Globus pallidus (tissue), 1 donor: ENCODE measurements around the gene CLEC2D.
"Not testable (repeated sequence)": the region's sequence is repeated elsewhere in the genome, so short reads cannot be mapped to it uniquely, and the experiment has no call there.

ENCODE experiments used
- DNase-seq: peaks from one replicate; pipeline ENCODE4 v3.0.0-alpha.2; 2015; ENCODE audit warnings: low spot score

The CLEC2D gene

GRCh38 chr12:9660046-9660445 lies 9.5 kb upstream of the CLEC2D start:
- no peak for DNase-seq

- no peak for DNase-seq
Measured at GRCh38 chr12:9661720-9662119, 7.8 kb upstream of the CLEC2D start.

DNA sequence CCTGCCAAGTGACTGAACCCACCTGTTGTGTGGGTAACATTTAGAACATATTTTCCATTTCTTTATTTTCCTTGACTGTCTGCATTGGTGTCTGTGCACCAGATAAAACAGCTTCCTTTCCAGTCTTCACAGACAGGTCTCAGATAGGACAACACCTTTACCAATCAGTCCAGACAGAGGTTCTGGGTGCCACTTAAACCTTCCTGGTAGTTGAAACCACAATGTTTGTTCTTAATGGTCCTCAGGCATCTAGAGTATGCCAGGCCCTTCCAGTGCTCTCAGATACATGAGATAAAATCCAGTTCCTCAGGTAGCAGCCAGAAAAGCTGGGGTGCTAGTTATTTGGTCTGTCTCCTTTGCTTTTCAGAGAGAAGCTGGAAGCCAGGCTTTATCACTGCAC lies 7.0 kb upstream of the CLEC2D start:
- no peak for DNase-seq

- DNase-seq = no peak
Measured at GRCh38 chr12:9667403-9668160, 1.9 kb upstream of the CLEC2D start.

DNA sequence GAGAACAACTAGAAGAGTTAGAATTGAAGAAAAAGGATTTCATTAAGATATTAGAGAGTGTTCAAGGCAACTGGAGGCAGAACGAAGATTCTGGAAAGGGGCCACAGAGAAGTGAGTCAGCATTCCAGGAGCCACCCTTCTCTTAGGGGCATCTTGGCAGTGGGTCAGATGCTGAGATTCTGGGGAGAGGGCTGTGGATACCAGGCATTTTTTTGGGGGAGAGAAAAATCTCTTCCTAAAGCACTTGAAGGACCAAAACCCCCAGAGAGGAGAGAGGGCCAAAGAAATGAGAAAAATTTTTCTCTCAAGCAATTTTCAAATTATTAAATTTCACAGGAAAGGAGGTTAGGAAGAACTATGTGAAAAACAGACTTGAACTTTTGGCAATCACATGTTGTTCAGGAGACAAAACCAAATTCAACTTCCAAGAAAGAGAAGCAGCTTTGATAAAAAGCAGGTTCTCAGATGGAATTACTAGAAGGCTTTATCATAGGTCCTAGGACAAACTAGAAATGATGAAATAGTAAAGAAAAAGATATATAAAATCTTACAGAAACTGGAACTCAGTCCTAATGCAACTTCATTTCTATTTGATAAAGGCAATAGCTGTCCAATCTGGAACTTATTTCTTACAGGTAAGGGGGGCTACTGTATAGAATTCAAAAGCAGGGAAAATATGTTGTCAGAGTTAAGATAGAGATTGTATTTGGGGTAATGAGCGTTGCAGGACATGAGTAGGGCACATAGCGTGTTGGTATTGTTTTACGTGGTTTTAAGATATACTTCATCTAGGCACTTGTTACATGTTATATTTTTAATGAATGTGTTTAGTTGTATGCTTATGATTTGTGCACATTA lies 1.1 kb upstream of the CLEC2D start:
- no peak for DNase-seq

DNA sequence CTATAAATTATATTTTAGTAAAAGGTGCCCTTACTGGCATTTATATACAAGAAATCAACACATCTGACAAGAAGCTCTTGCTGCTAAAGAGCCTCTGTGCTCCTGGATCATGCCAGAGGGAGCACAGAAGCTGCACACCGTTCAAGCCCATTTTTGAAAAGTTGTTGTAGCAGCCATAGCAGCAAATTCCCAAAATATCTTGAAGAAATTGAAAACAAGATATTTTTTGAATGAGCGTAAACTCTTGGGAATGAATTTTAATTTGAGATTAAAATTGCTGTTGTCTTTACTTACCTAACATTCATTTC lies 540 bp upstream of the CLEC2D start:
- no peak for DNase-seq

DNA sequence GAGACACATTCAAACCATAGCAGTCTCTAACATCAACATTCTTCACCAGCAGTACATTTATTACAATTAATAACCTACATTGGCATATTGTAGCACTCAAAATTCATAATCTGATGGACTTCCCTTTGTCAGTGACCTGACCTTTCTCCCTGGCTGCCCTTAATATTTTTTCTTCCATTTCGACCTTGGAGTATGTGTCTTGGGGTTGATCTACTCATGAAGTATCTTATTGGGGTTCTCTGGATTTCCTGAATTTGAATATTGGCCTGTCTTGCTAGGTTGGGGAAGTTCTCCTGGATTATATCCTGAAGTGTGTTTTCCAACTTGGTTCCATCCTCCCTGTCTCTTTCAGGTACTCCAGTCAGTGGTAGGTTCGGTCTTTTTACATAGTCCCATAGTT lies 2.8 kb downstream of the CLEC2D start:
- DNase-seq = not testable (repeated sequence)

DNA sequence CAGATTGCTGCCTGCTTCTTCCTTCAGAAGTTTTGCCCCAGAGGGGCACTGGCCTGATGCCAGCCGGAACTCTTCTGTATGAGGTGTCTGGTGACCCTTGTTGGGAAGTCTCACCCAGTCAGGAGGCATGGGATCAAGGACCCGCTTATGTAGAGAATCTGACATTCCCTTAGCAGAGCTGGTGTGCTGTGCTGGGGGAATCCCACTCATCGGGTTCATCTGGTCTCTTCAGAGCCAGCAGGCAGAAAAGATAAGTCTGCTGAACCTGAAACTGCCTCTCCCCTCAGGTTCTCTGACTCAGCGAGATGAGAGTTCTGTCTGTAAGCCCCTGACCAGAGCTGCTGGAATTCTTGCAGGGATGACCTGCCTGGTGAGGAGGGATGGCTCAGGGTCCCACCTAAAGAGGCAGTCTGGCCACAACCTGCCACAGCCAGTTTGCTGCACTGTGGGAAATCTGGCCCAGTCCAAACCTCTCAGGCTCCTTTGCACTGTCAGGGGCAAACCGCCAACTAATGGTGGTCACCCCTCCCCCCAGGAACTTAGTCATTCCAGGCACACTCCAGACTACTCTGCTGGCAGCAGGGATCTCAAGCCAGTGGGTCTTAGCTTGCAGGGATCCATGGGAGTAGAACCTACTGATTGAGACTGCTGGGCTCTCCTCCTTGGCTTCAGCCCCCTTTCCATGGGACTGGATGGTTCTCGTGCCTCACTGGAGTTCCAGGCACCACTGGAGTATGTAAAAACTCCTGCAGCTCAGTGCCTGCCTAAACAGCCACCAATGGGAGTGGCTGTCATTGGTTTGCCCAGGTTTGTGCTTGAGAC lies 4.1 kb downstream of the CLEC2D start:
- DNase-seq = no peak

GRCh38 chr12:9674226-9674590 lies 4.7 kb downstream of the CLEC2D start:
- DNase-seq = no peak

- DNase-seq = not testable (repeated sequence)
Measured at GRCh38 chr12:9682508-9682907, 13.0 kb downstream of the CLEC2D start.

DNA sequence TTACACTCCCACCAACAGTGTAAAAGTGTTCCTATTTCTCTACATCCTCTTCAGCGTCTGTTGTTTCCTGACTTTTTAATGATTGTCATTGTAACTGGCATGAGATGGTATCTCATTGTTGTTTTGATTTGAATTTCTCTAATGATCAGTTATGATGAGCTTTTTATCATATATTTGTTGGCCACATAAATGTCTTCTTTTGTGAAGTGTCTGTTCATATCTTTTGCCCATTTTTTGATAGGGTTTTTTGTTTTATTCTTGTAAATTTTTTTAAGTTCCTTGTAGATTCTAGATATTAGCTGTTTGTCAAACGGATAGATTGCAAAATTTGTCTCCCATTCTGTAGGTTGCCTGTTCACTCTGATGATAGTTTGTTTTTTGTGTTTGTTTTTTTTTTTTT lies 13.4 kb downstream of the CLEC2D start:
- not testable (repeated sequence) for DNase-seq

DNA sequence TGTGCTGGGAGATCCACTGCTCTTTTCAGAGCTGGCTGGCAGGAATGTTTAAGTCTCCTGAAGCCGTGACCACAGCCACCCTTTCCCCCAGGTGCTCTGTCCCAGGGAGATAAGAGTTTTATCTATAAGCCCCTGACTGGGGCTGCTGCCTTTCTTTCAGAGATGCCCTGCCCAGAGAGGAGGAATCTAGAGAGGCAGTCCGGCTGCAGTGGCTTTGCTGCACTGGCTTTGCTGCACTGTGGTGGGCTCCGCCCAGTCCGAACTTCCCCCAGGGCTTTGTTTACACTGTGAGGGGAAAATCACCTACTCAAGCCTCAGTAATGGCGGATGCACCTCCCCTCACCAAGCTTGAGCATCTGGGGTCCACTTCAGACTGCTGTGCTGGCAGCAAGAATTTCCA lies 15.9 kb downstream of the CLEC2D start:
- DNase-seq = not testable (repeated sequence)

DNA sequence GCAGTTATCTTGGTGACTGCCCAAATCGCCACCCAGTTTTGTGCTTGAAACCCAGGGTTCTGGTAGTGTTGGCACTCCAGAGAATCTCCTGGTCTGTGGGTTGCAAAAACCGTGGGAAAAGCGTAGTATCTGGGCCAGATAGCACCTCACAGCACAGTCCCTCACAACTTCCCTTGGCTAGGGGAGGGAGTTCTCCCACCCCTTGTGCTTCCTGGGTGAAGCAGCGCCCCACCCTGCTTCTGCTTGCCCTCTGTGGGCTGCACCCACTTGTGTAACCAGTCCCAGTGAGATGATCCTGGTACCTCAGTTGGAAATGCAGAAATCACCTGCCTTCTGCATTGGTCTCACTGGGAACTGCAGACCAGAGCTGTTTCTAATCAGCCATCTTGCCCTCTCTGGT lies 16.4 kb downstream of the CLEC2D start:
- DNase-seq = no peak

- DNase-seq = no peak
Measured at GRCh38 chr12:9687228-9687627, 17.7 kb downstream of the CLEC2D start.

GRCh38 chr12:9692909-9693308 lies 23.4 kb downstream of the CLEC2D start:
- no peak for DNase-seq

GRCh38 chr12:9694241-9694640 lies 24.7 kb downstream of the CLEC2D start:
- DNase-seq = no peak

DNA sequence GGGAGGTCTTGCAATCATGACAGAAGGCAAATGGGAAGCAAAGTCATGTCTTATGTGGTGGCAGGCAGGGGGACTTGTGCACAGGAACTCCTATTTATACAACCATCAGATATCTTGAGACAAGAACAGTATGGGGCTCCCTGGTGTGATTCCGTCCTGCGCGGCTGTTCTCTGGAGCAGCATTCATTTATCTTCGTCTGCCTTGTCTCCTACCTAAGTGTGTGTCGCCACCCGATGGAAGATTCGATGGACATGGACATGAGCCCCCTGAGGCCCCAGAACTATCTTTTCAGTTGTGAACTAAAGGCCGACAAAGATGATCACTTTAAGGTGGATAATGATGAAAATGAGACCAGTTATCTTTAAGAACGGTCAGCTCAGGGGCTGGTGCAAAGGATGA lies 25.6 kb downstream of the CLEC2D start:
- not testable (repeated sequence) for DNase-seq

- not testable (repeated sequence) for DNase-seq
Measured at GRCh38 chr12:9695661-9696060, 26.1 kb downstream of the CLEC2D start.

DNA sequence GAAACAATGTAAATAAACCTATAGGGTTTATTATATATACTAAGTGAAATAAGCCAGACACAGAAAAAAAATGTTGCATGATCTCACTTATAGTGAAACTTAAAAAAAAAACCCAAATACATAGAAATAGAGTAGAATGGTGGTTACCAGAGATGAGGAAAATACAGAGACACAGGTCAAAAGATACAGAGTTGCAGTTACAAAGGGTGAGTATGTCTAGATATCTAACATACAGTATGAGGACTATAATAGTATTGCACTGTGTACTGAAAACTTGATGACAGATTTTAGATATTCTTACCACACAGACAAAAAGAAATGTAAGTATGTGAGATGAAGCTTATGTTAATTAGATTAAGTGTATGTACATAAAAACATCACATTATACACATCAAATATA lies 28.1 kb downstream of the CLEC2D start:
- no peak for DNase-seq

DNA sequence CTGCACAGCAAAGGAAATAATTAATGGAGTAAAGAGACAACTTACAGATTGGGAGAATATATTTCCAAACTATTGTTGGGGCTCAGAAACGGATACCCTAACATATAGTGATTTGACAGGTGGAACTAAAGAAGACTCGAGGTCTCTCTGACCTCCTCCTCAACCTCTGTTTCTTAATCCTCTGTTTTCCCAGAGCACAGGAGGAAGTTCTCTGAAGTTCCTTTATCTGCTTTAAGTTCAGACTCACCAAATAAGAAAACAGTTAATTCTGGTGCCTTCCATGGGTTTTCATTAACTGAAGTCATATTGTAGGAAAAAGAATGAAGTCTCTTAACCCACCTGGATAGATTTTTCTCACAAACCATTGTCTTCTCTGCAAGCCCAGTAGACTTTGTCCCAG lies 29.2 kb downstream of the CLEC2D start:
- no peak for DNase-seq

GRCh38 chr12:9699269-9699897 lies 29.9 kb downstream of the CLEC2D start:
- DNase-seq = no peak

- no peak for DNase-seq
Measured at GRCh38 chr12:9699898-9700605, 30.5 kb downstream of the CLEC2D start.
